Measurements from ENCODE around the gene GSK3A. TPM values are rescaled to one million over a fixed set of nuclear protein-coding genes. Genes with fewer than 3 reads are reported as not detected.
A peak's percentile ranks its signal among the peaks of the same experiment; 100 is the strongest.

Gene GSK3A
- total and polyA plus RNA-seq, 9 of the 15 experiments (the other 6 are each of a cell fraction or from before 2014, with no cell fraction given): 0.62 to 90.7 (median 33.3) TPM

DNA sequence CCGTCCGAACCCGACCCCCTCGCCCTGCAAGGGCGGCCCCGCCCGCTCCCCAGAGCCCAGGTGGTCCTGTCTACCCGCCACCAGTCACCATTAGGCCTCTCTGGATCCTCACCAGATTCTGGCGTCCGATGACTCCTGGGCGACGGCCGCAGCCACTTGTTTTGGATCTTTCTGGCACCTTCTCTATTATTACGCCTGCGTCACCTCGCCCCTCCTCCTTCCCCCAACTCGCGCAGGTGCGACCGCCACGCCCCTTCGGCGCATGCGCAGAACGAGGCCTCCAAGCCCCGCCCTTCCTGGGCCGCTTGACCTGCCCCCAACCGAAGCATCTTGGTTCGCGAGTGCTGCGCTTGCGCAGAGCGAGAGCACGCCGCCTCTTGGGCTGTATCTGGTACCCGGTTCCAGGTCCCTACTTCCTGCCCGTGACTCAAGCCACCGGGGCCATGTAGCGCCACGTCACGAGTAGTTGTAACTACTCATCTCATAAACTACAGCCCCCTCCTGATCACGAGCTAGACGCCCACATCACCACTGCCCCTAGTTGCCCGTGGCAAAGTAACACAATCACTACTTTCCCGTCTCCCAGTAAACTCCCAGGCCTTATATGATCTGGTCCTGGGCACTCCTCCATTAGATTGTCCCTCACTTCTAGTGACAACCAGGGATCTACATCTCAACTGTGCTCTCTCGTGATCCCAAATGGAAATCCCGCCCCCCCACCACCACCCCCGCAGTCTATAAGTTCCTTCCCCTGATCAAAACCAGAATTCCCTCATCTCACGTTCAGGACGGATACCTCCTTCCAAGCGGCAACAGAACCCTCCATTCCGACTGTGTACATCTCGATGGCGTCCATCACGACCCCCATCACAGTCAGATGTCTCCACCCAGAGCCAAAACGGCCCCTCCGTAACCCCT lies 24.6 kb downstream of the GSK3A start, which contains the start of gene DEDD2 (continued):
- TF ChIP-seq, protein P1, sequence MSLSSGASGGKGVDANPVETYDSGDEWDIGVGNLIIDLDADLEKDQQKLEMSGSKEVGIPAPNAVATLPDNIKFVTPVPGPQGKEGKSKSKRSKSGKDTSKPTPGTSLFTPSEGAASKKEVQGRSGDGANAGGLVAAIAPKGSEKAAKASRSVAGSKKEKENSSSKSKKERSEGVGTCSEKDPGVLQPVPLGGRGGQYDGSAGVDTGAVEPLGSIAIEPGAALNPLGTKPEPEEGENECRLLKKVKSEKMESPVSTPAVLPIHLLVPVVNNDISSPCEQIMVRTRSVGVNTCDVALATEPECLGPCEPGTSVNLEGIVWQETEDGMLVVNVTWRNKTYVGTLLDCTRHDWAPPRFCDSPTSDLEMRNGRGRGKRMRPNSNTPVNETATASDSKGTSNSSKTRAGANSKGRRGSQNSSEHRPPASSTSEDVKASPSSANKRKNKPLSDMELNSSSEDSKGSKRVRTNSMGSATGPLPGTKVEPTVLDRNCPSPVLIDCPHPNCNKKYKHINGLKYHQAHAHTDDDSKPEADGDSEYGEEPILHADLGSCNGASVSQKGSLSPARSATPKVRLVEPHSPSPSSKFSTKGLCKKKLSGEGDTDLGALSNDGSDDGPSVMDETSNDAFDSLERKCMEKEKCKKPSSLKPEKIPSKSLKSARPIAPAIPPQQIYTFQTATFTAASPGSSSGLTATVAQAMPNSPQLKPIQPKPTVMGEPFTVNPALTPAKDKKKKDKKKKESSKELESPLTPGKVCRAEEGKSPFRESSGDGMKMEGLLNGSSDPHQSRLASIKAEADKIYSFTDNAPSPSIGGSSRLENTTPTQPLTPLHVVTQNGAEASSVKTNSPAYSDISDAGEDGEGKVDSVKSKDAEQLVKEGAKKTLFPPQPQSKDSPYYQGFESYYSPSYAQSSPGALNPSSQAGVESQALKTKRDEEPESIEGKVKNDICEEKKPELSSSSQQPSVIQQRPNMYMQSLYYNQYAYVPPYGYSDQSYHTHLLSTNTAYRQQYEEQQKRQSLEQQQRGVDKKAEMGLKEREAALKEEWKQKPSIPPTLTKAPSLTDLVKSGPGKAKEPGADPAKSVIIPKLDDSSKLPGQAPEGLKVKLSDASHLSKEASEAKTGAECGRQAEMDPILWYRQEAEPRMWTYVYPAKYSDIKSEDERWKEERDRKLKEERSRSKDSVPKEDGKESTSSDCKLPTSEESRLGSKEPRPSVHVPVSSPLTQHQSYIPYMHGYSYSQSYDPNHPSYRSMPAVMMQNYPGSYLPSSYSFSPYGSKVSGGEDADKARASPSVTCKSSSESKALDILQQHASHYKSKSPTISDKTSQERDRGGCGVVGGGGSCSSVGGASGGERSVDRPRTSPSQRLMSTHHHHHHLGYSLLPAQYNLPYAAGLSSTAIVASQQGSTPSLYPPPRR (CRISPR knock-in tag; IDR thresholded peaks at IDR 0.05; ENCODE audit: borderline replicate concordance): no peak
- TF ChIP-seq IFI16 (CRISPR knock-in tag; IDR thresholded peaks at IDR 0.05) (no peak), GABPA (tag; conservative IDR thresholded peaks at IDR 0.05; ENCODE audit: low read depth) (peak; percentile 74), TCF3 (CRISPR knock-in tag; IDR thresholded peaks at IDR 0.05) (no peak; the same call in 1 of the 2 replicates), BRF1 (IDR thresholded peaks at IDR 0.05; ENCODE audit: borderline replicate concordance, extremely low read depth, insufficient read length) (no peak), LEF1 (IDR thresholded peaks at IDR 0.05) (peak; percentile 46; the same call in 1 of the 2 replicates), DMBX1 (CRISPR knock-in tag; IDR thresholded peaks at IDR 0.05; ENCODE audit: borderline replicate concordance) (0 out of 2 replicates have a peak, but pooled peaks have one; percentile 27), NRF1 (conservative IDR thresholded peaks at IDR 0.05 in 1 of 2, IDR thresholded peaks at IDR 0.05 in 1 of 2) (peak; percentile 100), KLF16 (IDR thresholded peaks at IDR 0.05) (no peak), SPI1 (IDR thresholded peaks at IDR 0.05; ENCODE audit: borderline replicate concordance, low read depth, low read length) (peak; percentile 64; the same call in 1 of the 2 replicates), EP400 (IDR thresholded peaks at IDR 0.05) (peak; percentile 96)
- TF ChIP-seq, protein P2, sequence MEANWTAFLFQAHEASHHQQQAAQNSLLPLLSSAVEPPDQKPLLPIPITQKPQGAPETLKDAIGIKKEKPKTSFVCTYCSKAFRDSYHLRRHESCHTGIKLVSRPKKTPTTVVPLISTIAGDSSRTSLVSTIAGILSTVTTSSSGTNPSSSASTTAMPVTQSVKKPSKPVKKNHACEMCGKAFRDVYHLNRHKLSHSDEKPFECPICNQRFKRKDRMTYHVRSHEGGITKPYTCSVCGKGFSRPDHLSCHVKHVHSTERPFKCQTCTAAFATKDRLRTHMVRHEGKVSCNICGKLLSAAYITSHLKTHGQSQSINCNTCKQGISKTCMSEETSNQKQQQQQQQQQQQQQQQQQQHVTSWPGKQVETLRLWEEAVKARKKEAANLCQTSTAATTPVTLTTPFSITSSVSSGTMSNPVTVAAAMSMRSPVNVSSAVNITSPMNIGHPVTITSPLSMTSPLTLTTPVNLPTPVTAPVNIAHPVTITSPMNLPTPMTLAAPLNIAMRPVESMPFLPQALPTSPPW (CRISPR knock-in tag; IDR thresholded peaks at IDR 0.05): peak; percentile 93
- TF ChIP-seq, protein P3, sequence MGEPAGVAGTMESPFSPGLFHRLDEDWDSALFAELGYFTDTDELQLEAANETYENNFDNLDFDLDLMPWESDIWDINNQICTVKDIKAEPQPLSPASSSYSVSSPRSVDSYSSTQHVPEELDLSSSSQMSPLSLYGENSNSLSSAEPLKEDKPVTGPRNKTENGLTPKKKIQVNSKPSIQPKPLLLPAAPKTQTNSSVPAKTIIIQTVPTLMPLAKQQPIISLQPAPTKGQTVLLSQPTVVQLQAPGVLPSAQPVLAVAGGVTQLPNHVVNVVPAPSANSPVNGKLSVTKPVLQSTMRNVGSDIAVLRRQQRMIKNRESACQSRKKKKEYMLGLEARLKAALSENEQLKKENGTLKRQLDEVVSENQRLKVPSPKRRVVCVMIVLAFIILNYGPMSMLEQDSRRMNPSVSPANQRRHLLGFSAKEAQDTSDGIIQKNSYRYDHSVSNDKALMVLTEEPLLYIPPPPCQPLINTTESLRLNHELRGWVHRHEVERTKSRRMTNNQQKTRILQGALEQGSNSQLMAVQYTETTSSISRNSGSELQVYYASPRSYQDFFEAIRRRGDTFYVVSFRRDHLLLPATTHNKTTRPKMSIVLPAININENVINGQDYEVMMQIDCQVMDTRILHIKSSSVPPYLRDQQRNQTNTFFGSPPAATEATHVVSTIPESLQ (CRISPR knock-in tag; IDR thresholded peaks at IDR 0.05): no peak
- TF ChIP-seq, protein P4, sequence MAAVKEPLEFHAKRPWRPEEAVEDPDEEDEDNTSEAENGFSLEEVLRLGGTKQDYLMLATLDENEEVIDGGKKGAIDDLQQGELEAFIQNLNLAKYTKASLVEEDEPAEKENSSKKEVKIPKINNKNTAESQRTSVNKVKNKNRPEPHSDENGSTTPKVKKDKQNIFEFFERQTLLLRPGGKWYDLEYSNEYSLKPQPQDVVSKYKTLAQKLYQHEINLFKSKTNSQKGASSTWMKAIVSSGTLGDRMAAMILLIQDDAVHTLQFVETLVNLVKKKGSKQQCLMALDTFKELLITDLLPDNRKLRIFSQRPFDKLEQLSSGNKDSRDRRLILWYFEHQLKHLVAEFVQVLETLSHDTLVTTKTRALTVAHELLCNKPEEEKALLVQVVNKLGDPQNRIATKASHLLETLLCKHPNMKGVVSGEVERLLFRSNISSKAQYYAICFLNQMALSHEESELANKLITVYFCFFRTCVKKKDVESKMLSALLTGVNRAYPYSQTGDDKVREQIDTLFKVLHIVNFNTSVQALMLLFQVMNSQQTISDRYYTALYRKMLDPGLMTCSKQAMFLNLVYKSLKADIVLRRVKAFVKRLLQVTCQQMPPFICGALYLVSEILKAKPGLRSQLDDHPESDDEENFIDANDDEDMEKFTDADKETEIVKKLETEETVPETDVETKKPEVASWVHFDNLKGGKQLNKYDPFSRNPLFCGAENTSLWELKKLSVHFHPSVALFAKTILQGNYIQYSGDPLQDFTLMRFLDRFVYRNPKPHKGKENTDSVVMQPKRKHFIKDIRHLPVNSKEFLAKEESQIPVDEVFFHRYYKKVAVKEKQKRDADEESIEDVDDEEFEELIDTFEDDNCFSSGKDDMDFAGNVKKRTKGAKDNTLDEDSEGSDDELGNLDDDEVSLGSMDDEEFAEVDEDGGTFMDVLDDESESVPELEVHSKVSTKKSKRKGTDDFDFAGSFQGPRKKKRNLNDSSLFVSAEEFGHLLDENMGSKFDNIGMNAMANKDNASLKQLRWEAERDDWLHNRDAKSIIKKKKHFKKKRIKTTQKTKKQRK (IDR thresholded peaks at IDR 0.05; ENCODE audit: borderline replicate concordance, low read depth, low read length): no peak
